Neural progenitor cell (in vitro differentiated cells): ENCODE results near the gene IPP. TPM values are rescaled to one million over a fixed set of nuclear protein-coding genes. Genes with fewer than 3 reads are reported as not detected.
"Not testable (repeated sequence)": the region's sequence is repeated elsewhere in the genome, so short reads cannot be mapped to it uniquely, and the experiment has no call there.

Source experiments
- DNase-seq: peaks from one replicate; pipeline ENCODE4 v3.0.0-alpha.2; 2016; ENCODE audit warnings: low spot score
- H2AFZ ChIP-seq: fragments of 200-600 bp; sonication (generic); replicated peaks from 2 replicates; pipeline ENCODE4 v1.6.1; 2016; ENCODE audit warnings: antibody characterized with exemption
- H3F3A ChIP-seq: fragments of 200-600 bp; sonication (generic); 2 replicates; pipeline ENCODE4 v1.6.1; 2016; ENCODE audit warnings: antibody characterized with exemption, low read depth
- H3K27ac ChIP-seq: fragments of 200-600 bp; sonication (generic); 2 replicates; pipeline ENCODE4 v1.5.1; 2016; ENCODE audit warnings: mild to moderate bottlenecking
- H3K27me3 ChIP-seq: fragments of 200-600 bp; sonication (generic); 2 replicates; pipeline ENCODE4 v1.6.1; 2016; ENCODE audit warnings: mild to moderate bottlenecking, moderate library complexity
- H3K36me3 ChIP-seq: fragments of 200-600 bp; sonication (generic); 2 replicates; pipeline ENCODE4 v1.5.1; 2016
- H3K4me1 ChIP-seq: fragments of 200-600 bp; sonication (generic); 2 replicates; pipeline ENCODE4 v1.6.1; 2016; ENCODE audit warnings: mixed run types
- H3K4me2 ChIP-seq: fragments of 200-600 bp; sonication (generic); 2 replicates; pipeline ENCODE4 v1.6.1; 2016
- H3K4me3 ChIP-seq: fragments of 200-600 bp; sonication (generic); 2 replicates; pipeline ENCODE4 v1.5.1; 2016
- H3K79me2 ChIP-seq: fragments of 200-600 bp; sonication (generic); 2 replicates; pipeline ENCODE4 v1.6.1; 2016; ENCODE audit warnings: low read depth
- H3K9ac ChIP-seq: fragments of 200-600 bp; sonication (generic); 2 replicates; pipeline ENCODE4 v1.6.1; 2016
- H3K9me3 ChIP-seq: fragments of 200-600 bp; sonication (generic); 2 replicates; pipeline ENCODE4 v1.5.1; 2016; ENCODE audit warnings: low read depth
- H4K20me1 ChIP-seq: fragments of 200-600 bp; sonication (generic); 2 replicates; pipeline ENCODE4 v1.6.1; 2016; ENCODE audit warnings: low read depth
- H3K27ac Mint-ChIP-seq: 3 replicates; pipeline ENCODE4 v1.8.0; 2021; ENCODE audit warnings: mixed read lengths
- H3K27me3 Mint-ChIP-seq: 2 replicates; pipeline ENCODE4 v1.8.0; 2022; ENCODE audit warnings: low read depth, mild to moderate bottlenecking, inconsistent platforms, moderate library complexity, mixed read lengths; ENCODE audit not compliant: insufficient read depth
- H3K36me3 Mint-ChIP-seq: 3 replicates; pipeline ENCODE4 v1.8.0; 2021; ENCODE audit warnings: mixed read lengths
- H3K4me1 Mint-ChIP-seq: 3 replicates; pipeline ENCODE4 v1.8.0; 2021; ENCODE audit warnings: mixed read lengths
- H3K4me3 Mint-ChIP-seq: 3 replicates; pipeline ENCODE4 v1.8.0; 2021; ENCODE audit warnings: mild to moderate bottlenecking, moderate library complexity, mixed read lengths
- H3K9me3 Mint-ChIP-seq: 3 replicates; pipeline ENCODE4 v1.8.0; 2020; ENCODE audit warnings: mixed read lengths
- EZH2 ChIP-seq: fragments of 200-600 bp; sonication (generic); IDR thresholded peaks from 2 replicates; pipeline ENCODE4 v1.6.1; 2017; ENCODE audit warnings: antibody characterized with exemption, mild to moderate bottlenecking, moderate library complexity
- EZH2phosphoT487 ChIP-seq: fragments of 200-600 bp; sonication (generic); IDR thresholded peaks from 2 replicates; pipeline ENCODE4 v1.6.1; 2017; ENCODE audit warnings: antibody characterized with exemption
- total RNA-seq: library from RNA; depleted of rRNA; stranded (reverse); fragments of >200 nt; gene quantifications from 2 replicates; pipeline ENCODE4 v1.2.3, GENCODE V29; 2015; ENCODE audit warnings: low replicate concordance
- TF ChIP-seq, protein P1 (sequence below): fragments of 200-600 bp; sonication (generic); IDR thresholded peaks from 2 replicates; pipeline ENCODE4 v1.5.1; 2017; ENCODE audit warnings: antibody characterized with exemption, mild to moderate bottlenecking

The IPP gene
- total RNA-seq, 1 donor from 2014 or later = 15.0 TPM

- H3K27me3 Mint-ChIP-seq = peaks cover 3% of the 10 kb centered on the region
- H3K27ac ChIP-seq = no peak overlapping the region
- no peak for DNase-seq
- H3K4me1 ChIP-seq = peaks cover 4% of the 10 kb centered on the region
- no peak overlapping the region for H3K4me3 Mint-ChIP-seq
- no peaks in the 10 kb centered on the region for H3K36me3 ChIP-seq
- H3K79me2 ChIP-seq = no peaks in the 10 kb centered on the region
- H4K20me1 ChIP-seq = no peaks in the 10 kb centered on the region
- no peak overlapping the region for H3K4me3 ChIP-seq
- no peaks in the 10 kb centered on the region for H3K9me3 ChIP-seq
- H3K27me3 ChIP-seq = no peaks in the 10 kb centered on the region
- no peak overlapping the region for H3K27ac Mint-ChIP-seq
- H3K4me2 ChIP-seq = no peak overlapping the region
- H3K9me3 Mint-ChIP-seq = peaks cover 2% of the 10 kb centered on the region
- H3K4me1 Mint-ChIP-seq = peaks cover 16% of the 10 kb centered on the region
- H3K9ac ChIP-seq = no peak overlapping the region
- no peak overlapping the region for H2AFZ ChIP-seq
- no peak for TF ChIP-seq EZH2
- TF ChIP-seq, protein P1, sequence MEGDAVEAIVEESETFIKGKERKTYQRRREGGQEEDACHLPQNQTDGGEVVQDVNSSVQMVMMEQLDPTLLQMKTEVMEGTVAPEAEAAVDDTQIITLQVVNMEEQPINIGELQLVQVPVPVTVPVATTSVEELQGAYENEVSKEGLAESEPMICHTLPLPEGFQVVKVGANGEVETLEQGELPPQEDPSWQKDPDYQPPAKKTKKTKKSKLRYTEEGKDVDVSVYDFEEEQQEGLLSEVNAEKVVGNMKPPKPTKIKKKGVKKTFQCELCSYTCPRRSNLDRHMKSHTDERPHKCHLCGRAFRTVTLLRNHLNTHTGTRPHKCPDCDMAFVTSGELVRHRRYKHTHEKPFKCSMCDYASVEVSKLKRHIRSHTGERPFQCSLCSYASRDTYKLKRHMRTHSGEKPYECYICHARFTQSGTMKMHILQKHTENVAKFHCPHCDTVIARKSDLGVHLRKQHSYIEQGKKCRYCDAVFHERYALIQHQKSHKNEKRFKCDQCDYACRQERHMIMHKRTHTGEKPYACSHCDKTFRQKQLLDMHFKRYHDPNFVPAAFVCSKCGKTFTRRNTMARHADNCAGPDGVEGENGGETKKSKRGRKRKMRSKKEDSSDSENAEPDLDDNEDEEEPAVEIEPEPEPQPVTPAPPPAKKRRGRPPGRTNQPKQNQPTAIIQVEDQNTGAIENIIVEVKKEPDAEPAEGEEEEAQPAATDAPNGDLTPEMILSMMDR = no peak
- peaks cover 27% of the 10 kb centered on the region for H3F3A ChIP-seq
- no peaks in the 10 kb centered on the region for H3K36me3 Mint-ChIP-seq
Observed at GRCh38 chr1:45752014-45752413, 1.6 kb upstream of the IPP start.

DNA sequence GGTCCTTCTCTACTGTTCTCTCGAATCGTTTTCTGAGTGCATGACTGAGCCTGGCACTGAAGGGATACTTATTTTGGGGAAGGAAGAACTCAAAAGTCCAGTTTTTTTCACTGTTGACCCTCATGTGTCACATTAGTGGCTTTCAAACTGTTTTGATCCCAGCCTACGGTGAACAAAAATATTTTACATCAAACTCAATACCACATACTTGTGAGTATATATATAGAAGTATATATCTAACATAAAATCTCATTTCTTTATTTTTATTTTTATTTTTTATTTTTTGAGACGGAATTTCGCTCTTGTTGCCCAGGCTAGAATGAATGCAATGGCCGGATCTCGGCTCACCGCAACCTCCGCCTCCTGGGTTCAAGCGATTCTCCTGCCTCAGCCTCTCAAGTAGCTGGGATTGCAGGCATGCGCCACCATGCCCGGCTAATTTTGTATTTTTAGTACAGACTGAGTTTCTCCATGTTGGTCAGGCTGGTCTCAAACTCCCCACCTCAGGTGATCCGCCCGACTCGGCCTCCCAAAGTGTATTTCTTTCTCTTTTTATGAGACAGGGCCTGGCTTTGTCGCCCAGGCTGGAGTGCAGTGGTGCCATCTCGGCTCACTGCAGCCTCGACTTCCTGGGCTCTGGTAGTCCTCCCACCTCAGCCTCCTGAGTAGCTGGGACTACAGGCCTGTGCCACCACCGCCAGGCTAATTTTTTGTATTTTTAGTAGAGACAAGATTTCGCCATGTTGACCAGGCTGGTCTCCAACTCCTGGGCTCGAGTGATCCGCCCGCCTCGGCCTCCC, 786 bp upstream of the IPP start:
- H3K4me2 ChIP-seq = peak overlapping the region; percentile 89
- H3K36me3 ChIP-seq, H3K9me3 Mint-ChIP-seq, H3K9me3 ChIP-seq, DNase-seq, H3K79me2 ChIP-seq, H3K4me1 ChIP-seq, H3K36me3 Mint-ChIP-seq, H3K9ac ChIP-seq, H4K20me1 ChIP-seq, H3K27me3 Mint-ChIP-seq, H3K27me3 ChIP-seq: not testable (repeated sequence)
- Mint-ChIP-seq H3K4me3 (peak overlapping the region; percentile 83), H3K4me1 (peaks cover 16% of the 10 kb centered on the region), H3K27ac (peak overlapping the region; percentile 99)
- peak overlapping the region; percentile 57 for H3K4me3 ChIP-seq
- peak overlapping the region; percentile 88 for H2AFZ ChIP-seq
- H3K27ac ChIP-seq = peak overlapping the region; percentile 93
- peaks cover 27% of the 10 kb centered on the region for H3F3A ChIP-seq

DNA sequence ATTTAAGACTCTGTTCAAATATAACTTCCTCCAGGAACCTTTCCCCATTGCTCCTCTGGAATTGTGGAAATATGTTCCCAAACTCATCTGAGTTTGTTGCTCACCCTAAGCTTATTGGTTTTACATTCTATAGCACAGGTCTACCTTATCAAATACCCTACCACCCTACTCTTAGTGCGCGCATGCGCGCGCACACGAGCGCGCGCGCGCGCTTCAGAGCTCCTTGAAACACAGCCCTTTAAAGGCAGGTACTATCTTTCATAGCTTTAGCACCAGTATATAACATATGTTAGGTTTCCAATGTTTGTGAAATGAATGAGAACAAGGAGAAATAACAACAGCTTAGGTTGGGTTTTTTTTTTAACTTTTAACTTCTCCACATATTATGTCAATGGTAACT, 3.5 kb downstream of the IPP start:
- no peak overlapping the region for H3K4me3 Mint-ChIP-seq

DNA sequence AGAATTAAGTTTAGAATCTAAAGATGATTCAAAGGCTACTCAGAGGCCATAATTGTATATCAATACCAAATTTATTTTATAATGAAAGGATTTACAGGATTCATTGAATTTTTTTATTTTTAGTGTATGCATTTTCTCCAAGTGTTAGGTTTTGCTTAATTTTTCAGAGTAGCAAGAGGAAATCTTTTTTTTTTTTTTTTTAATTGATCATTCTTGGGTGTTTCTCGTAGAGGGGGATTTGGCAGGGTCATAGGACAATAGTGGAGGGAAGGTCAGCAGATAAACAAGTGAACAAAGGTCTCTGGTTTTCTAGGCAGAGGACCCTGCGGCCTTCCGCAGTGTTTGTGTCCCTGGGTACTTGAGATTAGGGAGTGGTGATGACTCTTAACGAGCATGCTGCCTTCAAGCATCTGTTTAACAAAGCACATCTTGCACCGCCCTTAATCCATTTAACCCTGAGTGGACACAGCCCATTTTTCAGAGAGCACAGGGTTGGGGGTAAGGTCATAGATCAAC, 10.8 kb downstream of the IPP start:
- not testable (repeated sequence) for H3K27me3 ChIP-seq, H3K4me1 ChIP-seq, H3K4me2 ChIP-seq, H2AFZ ChIP-seq, H3K9ac ChIP-seq, H3F3A ChIP-seq, H3K9me3 ChIP-seq, H3K4me3 Mint-ChIP-seq, H3K27ac Mint-ChIP-seq, H3K27ac ChIP-seq, H3K4me1 Mint-ChIP-seq, H3K79me2 ChIP-seq, H3K27me3 Mint-ChIP-seq, H3K9me3 Mint-ChIP-seq, DNase-seq, H4K20me1 ChIP-seq, H3K4me3 ChIP-seq
- H3K36me3 Mint-ChIP-seq = peaks cover 23% of the 10 kb centered on the region
- H3K36me3 ChIP-seq = peaks cover 11% of the 10 kb centered on the region

More for the DNA sequence above, 3.5 kb downstream of the IPP start:
- H3K4me1 ChIP-seq = peaks cover 4% of the 10 kb centered on the region
- Mint-ChIP-seq H3K27ac (no peak overlapping the region), H3K4me1 (peaks cover 16% of the 10 kb centered on the region), H3K36me3 (peaks cover 11% of the 10 kb centered on the region), H3K9me3 (no peaks in the 10 kb centered on the region), H3K27me3 (no peaks in the 10 kb centered on the region)
- no peak for DNase-seq
- H3K27me3 ChIP-seq = no peaks in the 10 kb centered on the region
- H3F3A ChIP-seq = peaks cover 29% of the 10 kb centered on the region
- H3K9me3 ChIP-seq = no peaks in the 10 kb centered on the region
- TF ChIP-seq EZH2 = no peak
- TF ChIP-seq, protein P1 = no peak
- TF ChIP-seq EZH2phosphoT487 = no peak
- no peak overlapping the region for H3K4me3 ChIP-seq
- no peak overlapping the region for H3K9ac ChIP-seq
- H3K27ac ChIP-seq = no peak overlapping the region
- H3K79me2 ChIP-seq = no peaks in the 10 kb centered on the region
- no peaks in the 10 kb centered on the region for H4K20me1 ChIP-seq
- no peak overlapping the region for H3K4me2 ChIP-seq
- H3K36me3 ChIP-seq = no peaks in the 10 kb centered on the region
- H2AFZ ChIP-seq = no peak overlapping the region
